Gastroesophageal sphincter (tissue), 4 donors: ENCODE measurements around the gene EHD1. TPM values are rescaled to one million over a fixed set of nuclear protein-coding genes. Genes with fewer than 3 reads are reported as not detected.

Experiments used
- ATAC-seq: fragments of 150-250 bp; one replicate; pipeline ENCODE4 v1.9.1; 2016; ENCODE audit warnings: mild to moderate bottlenecking, moderate library complexity
- H3K27ac ChIP-seq, 4 donors: fragments of 200-600 bp; sonication (generic) in 3 of 4; 1 replicate in 3 of 4; 2 replicates in 1 of 4; pipeline ENCODE4 v1.5.1; 2016 to 2019
- H3K27me3 ChIP-seq: fragments of 200-600 bp; sonication (generic); one replicate; pipeline ENCODE4 v1.5.1; 2019
- H3K36me3 ChIP-seq, 2 donors: fragments of 200-600 bp; sonication (generic); one replicate each; pipeline ENCODE4 v1.5.1; 2019; ENCODE audit warnings: control low read depth in 1 of 2
- H3K4me1 ChIP-seq, 3 donors: fragments of 200-600 bp; sonication (generic); 1 replicate in 2 of 3; 2 replicates in 1 of 3; pipeline ENCODE4 v1.5.1; 2016 to 2019; ENCODE audit warnings: control low read depth in 2 of 3
- H3K4me3 ChIP-seq, 2 donors: fragments of 200-600 bp; sonication (generic); one replicate each; pipeline ENCODE4 v1.5.1; 2019; ENCODE audit warnings: mild to moderate bottlenecking in 1 of 2, moderate library complexity in 1 of 2
- H3K9me3 ChIP-seq, 3 donors: fragments of 200-600 bp; sonication (generic); one replicate each; pipeline ENCODE4 v1.5.1; 2017 to 2019; ENCODE audit warnings: control low read depth in 2 of 3
- CTCF ChIP-seq, 4 experiments: fragments of 200-600 bp in 2 of 4; fragments of 450-650 bp in 2 of 4; sonication (generic) in 1 of 4; IDR thresholded peaks; one replicate each; pipeline ENCODE4 v1.5.1; 2017 to 2019; ENCODE audit warnings: antibody characterized with exemption in 4 of 4, mild to moderate bottlenecking in 2 of 4, moderate library complexity in 2 of 4
- EP300 ChIP-seq: sonication (generic); formaldehyde crosslinking; IDR thresholded peaks from one replicate; pipeline ENCODE4 v1.6.1; 2017; ENCODE audit warnings: antibody characterized with exemption, mild to moderate bottlenecking
- POLR2A ChIP-seq, 2 donors: fragments of 450-650 bp; IDR thresholded peaks; one replicate each; pipeline ENCODE4 v1.6.1; 2017; ENCODE audit warnings: antibody characterized with exemption in 2 of 2, mild to moderate bottlenecking in 2 of 2, moderate library complexity in 1 of 2
- POLR2AphosphoS5 ChIP-seq: sonication (generic); formaldehyde crosslinking; IDR thresholded peaks from one replicate; pipeline ENCODE4 v1.6.1; 2017; ENCODE audit warnings: antibody characterized with exemption
- WGBS, 2 donors: methylation state at CpG; one replicate each; pipeline ENCODE4 v1.1.5; 2018; ENCODE audit warnings: low coverage in 1 of 2; 5-methylcytosine and 5-hydroxymethylcytosine counted together
- total RNA-seq, 4 donors: library from RNA; depleted of rRNA; stranded (reverse); fragments of >200 nt; gene quantifications; one replicate each; pipeline ENCODE4 v1.1.0, GENCODE V29; 2016

The EHD1 gene
- total RNA-seq, 4 donors from 2014 or later = 92.1 to 188 (median 101) TPM

- Histone ChIP-seq H3K4me3 (peak overlapping the region; percentile 74 to 92), H3K9me3 (no peaks in the 10 kb centered on the region), H3K27ac (peak overlapping the region; percentile 57 to 97 (median 97)), H3K36me3 (peaks cover 0 to 29% of the 10 kb centered on the region in 2 donors), H3K4me1 (peaks cover 0 to 88% (median 48%) of the 10 kb centered on the region in 3 donors), H3K27me3 (no peaks in the 10 kb centered on the region)
- 15 to 29% methylated on average over 7 of the region's 11 CpGs for WGBS, 2 donors
- TF ChIP-seq POLR2AphosphoS5 (no peak), EP300 (no peak), CTCF (IDR thresholded peaks at IDR 0.05) (no peak), POLR2A (IDR thresholded peaks at IDR 0.05) (no peak)
- no peak for ATAC-seq
Measured at GRCh38 chr11:64876229-64876750, 2.1 kb downstream of the EHD1 start.

GRCh38 chr11:64875369-64876228 lies 2.8 kb downstream of the EHD1 start:
- Histone ChIP-seq H3K4me1 (peaks cover 3 to 90% (median 55%) of the 10 kb centered on the region in 3 donors), H3K36me3 (peaks cover 0 to 33% of the 10 kb centered on the region in 2 donors), H3K4me3 (peak overlapping the region; percentile 74 to 92), H3K27me3 (no peaks in the 10 kb centered on the region), H3K27ac (peak overlapping the region; percentile 57 to 97 (median 97)), H3K9me3 (no peaks in the 10 kb centered on the region)
- no peak for ATAC-seq
- WGBS, 2 donors = 42 to 43% methylated on average over 4 to 10 of the region's 17 CpGs
- TF ChIP-seq CTCF (IDR thresholded peaks at IDR 0.05) = no peak
- peak; percentile 21 for TF ChIP-seq POLR2AphosphoS5
- TF ChIP-seq EP300 = no peak

GRCh38 chr11:64874308-64875240 lies 3.8 kb downstream of the EHD1 start:
- Histone ChIP-seq H3K9me3 (no peaks in the 10 kb centered on the region), H3K27ac (peak overlapping the region; percentile 57 to 97 (median 97)), H3K36me3 (peaks cover 0 to 33% of the 10 kb centered on the region in 2 donors), H3K4me3 (peak overlapping the region in 1 of 2 donors; percentile 92), H3K4me1 (peaks cover 4 to 90% (median 64%) of the 10 kb centered on the region in 3 donors), H3K27me3 (no peaks in the 10 kb centered on the region)
- 59% methylated on average over 13 of the region's 29 CpGs; no CpG with 5 or more reads in 1 of the 2 donors for WGBS, 2 donors
- TF ChIP-seq POLR2AphosphoS5 (peak; percentile 44), CTCF (IDR thresholded peaks at IDR 0.05) (no peak)
- no peak for ATAC-seq

- no peaks in the 10 kb centered on the region for H3K9me3 ChIP-seq
- ATAC-seq = no peak
- peaks cover 5 to 99% (median 75%) of the 10 kb centered on the region in 3 donors for H3K4me1 ChIP-seq
- peak overlapping the region; percentile 6 to 98 (median 97) for H3K27ac ChIP-seq
- 41 to 66% methylated on average over 2 to 6 of the region's 8 CpGs for WGBS, 2 donors
- TF ChIP-seq EP300 = no peak
- TF ChIP-seq POLR2A (IDR thresholded peaks at IDR 0.05) = no peak
- TF ChIP-seq CTCF (IDR thresholded peaks at IDR 0.05) = no peak
- TF ChIP-seq POLR2AphosphoS5 = no peak
- H3K4me3 ChIP-seq = no peak overlapping the region
- H3K27me3 ChIP-seq = no peaks in the 10 kb centered on the region
- peaks cover 0 to 33% of the 10 kb centered on the region in 2 donors for H3K36me3 ChIP-seq
Measured at GRCh38 chr11:64872790-64873488, 5.5 kb downstream of the EHD1 start.
